SK-N-SH treated with all-trans-retinoic acid at 6 μM for 48 hours (cell line): Measurements from ENCODE around the gene SREBF2.

ENCODE experiments used
- ARNTL ChIP-seq: fragments of 450-650 bp; formaldehyde crosslinking; IDR thresholded peaks from 2 replicates; pipeline ENCODE4 v1.5.0; 2020; ENCODE audit warnings: low read depth, mild to moderate bottlenecking, moderate library complexity, borderline replicate concordance
- ESRRG ChIP-seq: fragments of 250-450 bp; sonication (Bioruptor Pico); IDR thresholded peaks from 2 replicates; pipeline ENCODE4 v1.6.1; 2021; ENCODE audit warnings: mild to moderate bottlenecking
- GLIS3 ChIP-seq: fragments of 250-450 bp; sonication (Bioruptor Pico); IDR thresholded peaks from 2 replicates; pipeline ENCODE4 v1.5.0; 2020; ENCODE audit warnings: mild to moderate bottlenecking, moderate library complexity
- PPARA ChIP-seq: fragments of 250-450 bp; sonication (Bioruptor Pico); IDR thresholded peaks from 2 replicates; pipeline ENCODE4 v1.5.0; 2020; ENCODE audit warnings: mild to moderate bottlenecking, borderline replicate concordance
- RARB ChIP-seq: fragments of 250-450 bp; sonication (Bioruptor Pico); IDR thresholded peaks from 2 replicates; pipeline ENCODE4 v1.8.0; 2021; ENCODE audit warnings: mild to moderate bottlenecking, moderate library complexity
- TCF4 ChIP-seq: fragments of 250-450 bp; sonication (Bioruptor Pico); IDR thresholded peaks from 2 replicates; pipeline ENCODE4 v1.8.0; 2021; ENCODE audit warnings: mild to moderate bottlenecking, moderate library complexity, borderline replicate concordance
- ZFP30 ChIP-seq: fragments of 450-650 bp; formaldehyde crosslinking; IDR thresholded peaks from 2 replicates; pipeline ENCODE4 v1.5.0; 2022; ENCODE audit warnings: mild to moderate bottlenecking, moderate library complexity
- ZNF70 ChIP-seq: fragments of 450-650 bp; formaldehyde crosslinking; IDR thresholded peaks from 2 replicates; pipeline ENCODE4 v1.5.0; 2020; ENCODE audit warnings: mild to moderate bottlenecking, moderate library complexity
- TF ChIP-seq, protein P1 (sequence below): fragments of 250-450 bp; sonication (Bioruptor Pico); IDR thresholded peaks from 2 replicates; pipeline ENCODE4 v1.5.1; 2021; ENCODE audit warnings: mild to moderate bottlenecking, moderate library complexity

DNA sequence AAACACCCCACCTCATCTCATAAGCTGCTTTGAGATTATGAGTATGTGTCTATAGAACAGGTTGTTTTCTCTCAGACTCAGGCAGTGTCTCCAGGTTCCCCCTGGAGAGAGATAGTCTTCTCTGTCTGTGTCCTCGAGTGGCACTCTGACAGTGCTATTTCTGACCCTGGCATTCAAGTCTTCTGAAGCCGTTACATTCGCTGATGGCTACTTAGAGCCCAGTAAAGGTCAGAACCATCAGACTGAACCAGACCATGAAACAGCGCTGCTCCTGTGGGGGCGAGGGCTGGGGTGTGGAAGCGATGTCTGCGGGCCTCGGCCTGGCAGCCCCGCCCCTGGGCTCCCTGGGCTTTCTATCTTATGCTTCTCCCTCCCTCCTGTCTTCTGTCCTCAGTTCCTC lies 58.5 kb downstream of the SREBF2 start:
- no peak for TF ChIP-seq GLIS3 (CRISPR knock-in tag)
- TF ChIP-seq PPARA (CRISPR knock-in tag) = no peak
- TF ChIP-seq ZFP30 (CRISPR knock-in tag) = no peak
- no peak for TF ChIP-seq RARB (CRISPR knock-in tag)
- TF ChIP-seq TCF4 (CRISPR knock-in tag) = no peak
- TF ChIP-seq, protein P1, sequence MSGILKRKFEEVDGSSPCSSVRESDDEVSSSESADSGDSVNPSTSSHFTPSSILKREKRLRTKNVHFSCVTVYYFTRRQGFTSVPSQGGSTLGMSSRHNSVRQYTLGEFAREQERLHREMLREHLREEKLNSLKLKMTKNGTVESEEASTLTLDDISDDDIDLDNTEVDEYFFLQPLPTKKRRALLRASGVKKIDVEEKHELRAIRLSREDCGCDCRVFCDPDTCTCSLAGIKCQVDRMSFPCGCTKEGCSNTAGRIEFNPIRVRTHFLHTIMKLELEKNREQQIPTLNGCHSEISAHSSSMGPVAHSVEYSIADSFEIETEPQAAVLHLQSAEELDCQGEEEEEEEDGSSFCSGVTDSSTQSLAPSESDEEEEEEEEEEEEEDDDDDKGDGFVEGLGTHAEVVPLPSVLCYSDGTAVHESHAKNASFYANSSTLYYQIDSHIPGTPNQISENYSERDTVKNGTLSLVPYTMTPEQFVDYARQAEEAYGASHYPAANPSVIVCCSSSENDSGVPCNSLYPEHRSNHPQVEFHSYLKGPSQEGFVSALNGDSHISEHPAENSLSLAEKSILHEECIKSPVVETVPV (CRISPR knock-in tag) = no peak
- no peak for TF ChIP-seq ARNTL
- TF ChIP-seq ZNF70 (CRISPR knock-in tag) = no peak
- no peak for TF ChIP-seq ESRRG (CRISPR knock-in tag)
